OCI-LY1 (cell line): ENCODE data around the gene ITFG1.

Source experiments
- H2AFZ ChIP-seq: fragments of 200-600 bp; sonication (generic), shearing (Covaris generic); 2 replicates; pipeline ENCODE4 v1.6.0; 2014; ENCODE audit warnings: antibody characterized with exemption, mild to moderate bottlenecking, low read length
- H3F3A ChIP-seq: fragments of 200-600 bp; sonication (generic), shearing (Covaris generic); 2 replicates; pipeline ENCODE4 v1.6.0; 2014; ENCODE audit warnings: mild to moderate bottlenecking, antibody characterized with exemption, low read length, moderate library complexity; ENCODE audit not compliant: insufficient read depth
- H3K27ac ChIP-seq: fragments of 200-600 bp; sonication (generic); 2 replicates; pipeline ENCODE4 v1.5.1; 2014; ENCODE audit warnings: low read length, mixed run types, mild to moderate bottlenecking, low read depth; ENCODE audit not compliant: poor library complexity, severe bottlenecking
- H3K27me3 ChIP-seq: fragments of 200-600 bp; sonication (generic); 2 replicates; pipeline ENCODE4 v1.6.0; 2014; ENCODE audit warnings: antibody characterized with exemption, mild to moderate bottlenecking, low read length, moderate library complexity; ENCODE audit not compliant: insufficient read depth
- H3K36me3 ChIP-seq: fragments of 200-600 bp; sonication (generic); 2 replicates; pipeline ENCODE4 v1.6.1; 2014; ENCODE audit warnings: mild to moderate bottlenecking, antibody characterized with exemption, low read length, moderate library complexity, mixed read lengths; ENCODE audit not compliant: insufficient read depth
- H3K4me1 ChIP-seq: fragments of 200-600 bp; sonication (generic); 2 replicates; pipeline ENCODE4 v1.5.1; 2014; ENCODE audit warnings: mild to moderate bottlenecking, low read length, moderate library complexity; ENCODE audit not compliant: insufficient read depth, severe bottlenecking
- H3K4me2 ChIP-seq: fragments of 200-600 bp; sonication (generic), shearing (Covaris generic); 2 replicates; pipeline ENCODE4 v1.6.1; 2014; ENCODE audit warnings: low read length
- H3K4me3 ChIP-seq: fragments of 200-600 bp; sonication (generic); 2 replicates; pipeline ENCODE4 v1.5.1; 2014; ENCODE audit warnings: low read length, low read depth, mild to moderate bottlenecking, mixed read lengths; ENCODE audit not compliant: poor library complexity, severe bottlenecking
- H3K79me2 ChIP-seq: fragments of 200-600 bp; shearing (Covaris generic); 2 replicates; pipeline ENCODE4 v1.6.1; 2016; ENCODE audit warnings: mixed run types, low read length, mixed read lengths; ENCODE audit not compliant: insufficient read depth
- H3K9ac ChIP-seq: fragments of 200-600 bp; sonication (generic), shearing (Covaris generic); 2 replicates; pipeline ENCODE4 v1.6.1; 2014; ENCODE audit warnings: mild to moderate bottlenecking, low read length, mixed read lengths
- H3K9me2 ChIP-seq: fragments of 200-600 bp; sonication (generic), shearing (Covaris generic); 2 replicates; pipeline ENCODE4 v1.6.1; 2014; ENCODE audit warnings: low read depth, mild to moderate bottlenecking, low read length, mixed read lengths
- H3K9me3 ChIP-seq: fragments of 200-600 bp; shearing (Covaris generic); 2 replicates; pipeline ENCODE4 v1.6.1; 2014; ENCODE audit warnings: low read length, mixed read lengths
- H4K20me1 ChIP-seq: fragments of 200-600 bp; sonication (generic), shearing (Covaris generic); 2 replicates; pipeline ENCODE4 v1.6.0; 2016; ENCODE audit warnings: mild to moderate bottlenecking, low read length; ENCODE audit not compliant: insufficient read depth
- EZH2 ChIP-seq: fragments of 200-600 bp; sonication (generic), shearing (Covaris generic); IDR thresholded peaks from 2 replicates; pipeline ENCODE4 v1.8.0; 2017; ENCODE audit warnings: borderline replicate concordance, mixed run types, mild to moderate bottlenecking, antibody characterized with exemption, low read length, moderate library complexity, mixed read lengths
- TF ChIP-seq, protein P1 (sequence below): fragments of 200-600 bp; sonication (generic), shearing (Covaris generic); IDR thresholded peaks from 2 replicates; pipeline ENCODE4 v1.5.1; 2017; ENCODE audit warnings: mild to moderate bottlenecking, antibody characterized with exemption, low read length, moderate library complexity, mixed read lengths

The ITFG1 gene

DNA sequence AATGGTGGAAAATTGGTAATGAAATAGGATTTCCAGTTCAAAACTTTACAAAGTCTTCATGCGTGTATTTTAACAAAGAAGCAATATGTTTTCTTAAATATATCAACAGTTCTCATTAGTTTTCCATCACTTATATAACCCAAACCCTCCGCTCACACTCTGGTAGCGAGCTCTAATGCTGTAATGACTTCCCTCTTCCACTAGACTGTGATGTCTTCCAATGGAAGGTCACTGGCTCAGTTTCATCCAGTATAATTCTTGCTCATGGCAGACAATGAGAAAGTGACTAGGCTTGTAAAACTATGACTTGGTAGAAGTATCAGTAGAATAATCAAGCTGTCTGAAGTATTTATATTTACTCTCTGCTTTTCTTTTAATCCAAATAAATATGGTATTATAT lies 349.9 kb downstream of the ITFG1 start:
- Histone ChIP-seq H3F3A (no peaks in the 10 kb centered on the region; the same call in 1 of the 2 replicates), H3K4me3 (no peak overlapping the region), H3K9me3 (no peaks in the 10 kb centered on the region), H3K9me2 (no peaks in the 10 kb centered on the region), H3K79me2 (no peaks in the 10 kb centered on the region), H3K4me2 (no peak overlapping the region), H3K27ac (no peak overlapping the region), H3K9ac (no peak overlapping the region), H2AFZ (no peak overlapping the region), H3K27me3 (no peaks in the 10 kb centered on the region), H4K20me1 (no peaks in the 10 kb centered on the region), H3K36me3 (no peaks in the 10 kb centered on the region; the same call in 1 of the 2 replicates), H3K4me1 (no peaks in the 10 kb centered on the region)
- TF ChIP-seq EZH2, result no peak
- TF ChIP-seq, protein P1, sequence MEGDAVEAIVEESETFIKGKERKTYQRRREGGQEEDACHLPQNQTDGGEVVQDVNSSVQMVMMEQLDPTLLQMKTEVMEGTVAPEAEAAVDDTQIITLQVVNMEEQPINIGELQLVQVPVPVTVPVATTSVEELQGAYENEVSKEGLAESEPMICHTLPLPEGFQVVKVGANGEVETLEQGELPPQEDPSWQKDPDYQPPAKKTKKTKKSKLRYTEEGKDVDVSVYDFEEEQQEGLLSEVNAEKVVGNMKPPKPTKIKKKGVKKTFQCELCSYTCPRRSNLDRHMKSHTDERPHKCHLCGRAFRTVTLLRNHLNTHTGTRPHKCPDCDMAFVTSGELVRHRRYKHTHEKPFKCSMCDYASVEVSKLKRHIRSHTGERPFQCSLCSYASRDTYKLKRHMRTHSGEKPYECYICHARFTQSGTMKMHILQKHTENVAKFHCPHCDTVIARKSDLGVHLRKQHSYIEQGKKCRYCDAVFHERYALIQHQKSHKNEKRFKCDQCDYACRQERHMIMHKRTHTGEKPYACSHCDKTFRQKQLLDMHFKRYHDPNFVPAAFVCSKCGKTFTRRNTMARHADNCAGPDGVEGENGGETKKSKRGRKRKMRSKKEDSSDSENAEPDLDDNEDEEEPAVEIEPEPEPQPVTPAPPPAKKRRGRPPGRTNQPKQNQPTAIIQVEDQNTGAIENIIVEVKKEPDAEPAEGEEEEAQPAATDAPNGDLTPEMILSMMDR, result 0 out of 2 replicates have a peak, but pooled peaks have one; percentile 28

DNA sequence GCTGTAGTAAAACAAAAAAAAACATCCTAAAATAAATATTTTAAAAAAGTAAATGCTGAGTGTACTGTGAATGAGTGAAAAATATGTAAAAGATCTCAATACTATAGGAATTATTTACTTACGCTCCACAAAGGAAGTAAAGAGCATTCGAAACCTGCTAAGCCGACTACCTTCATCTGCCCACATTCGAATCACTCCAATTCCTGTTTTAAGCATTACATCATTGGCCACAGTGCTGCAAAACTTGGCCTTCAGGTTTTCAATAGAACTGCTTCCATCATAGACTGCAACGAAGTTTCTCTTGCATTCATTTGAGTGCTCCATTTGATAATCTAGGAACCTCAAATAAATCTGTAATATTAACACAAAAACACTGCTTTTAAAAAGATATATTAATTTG lies 351.5 kb downstream of the ITFG1 start:
- Histone ChIP-seq H4K20me1 (no peaks in the 10 kb centered on the region), H3K9ac (no peak overlapping the region), H3K9me2 (no peaks in the 10 kb centered on the region), H3K27me3 (no peaks in the 10 kb centered on the region), H3K4me3 (no peak overlapping the region), H3K4me2 (no peak overlapping the region), H3K4me1 (no peaks in the 10 kb centered on the region), H2AFZ (no peak overlapping the region), H3K27ac (no peak overlapping the region), H3F3A (no peaks in the 10 kb centered on the region; the same call in 1 of the 2 replicates), H3K36me3 (no peaks in the 10 kb centered on the region; the same call in 1 of the 2 replicates), H3K79me2 (no peaks in the 10 kb centered on the region), H3K9me3 (no peaks in the 10 kb centered on the region)
- TF ChIP-seq, protein P1, result no peak
- no peak for TF ChIP-seq EZH2
